Measurements from ENCODE around the gene DYNC1I2. TPM values are rescaled to one million over a fixed set of nuclear protein-coding genes. Genes with fewer than 3 reads are reported as not detected.
A peak's percentile ranks its signal among the peaks of the same experiment; 100 is the strongest.

The DYNC1I2 gene
- total and polyA plus RNA-seq, 2 experiments from 2014 or later, result 62.2 to 82.4 TPM

DNA sequence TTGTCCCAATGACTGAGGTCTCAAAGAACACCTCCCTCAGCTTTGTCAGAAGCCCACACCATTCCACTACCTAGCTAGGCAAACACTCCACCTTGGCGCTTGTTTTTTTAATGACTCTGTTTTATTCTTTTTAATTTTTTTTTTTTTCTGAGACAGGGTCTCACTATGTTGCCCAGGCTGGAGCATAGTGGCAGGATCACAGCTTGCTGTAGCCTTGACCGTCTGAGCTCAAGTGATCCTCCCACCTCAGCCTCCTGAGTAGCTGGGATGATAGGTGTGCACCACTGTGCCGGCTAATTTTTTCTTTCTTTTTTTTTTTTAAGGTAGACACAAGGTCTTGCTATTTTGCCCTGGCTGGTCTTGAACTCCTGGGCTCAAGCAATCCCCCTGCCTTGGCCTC lies 104.9 kb downstream of the DYNC1I2 start:
- H3K9me3 ChIP-seq (ENCODE audit: low read depth), result no peaks in the 10 kb centered on the region
- no peak for DNase-seq (ENCODE audit: low read depth in 1 of 2, low spot score in 1 of 2)
- H3K4me1 ChIP-seq (ENCODE audit: low read depth), result peaks cover 24% of the 10 kb centered on the region
- TF ChIP-seq, protein P1, sequence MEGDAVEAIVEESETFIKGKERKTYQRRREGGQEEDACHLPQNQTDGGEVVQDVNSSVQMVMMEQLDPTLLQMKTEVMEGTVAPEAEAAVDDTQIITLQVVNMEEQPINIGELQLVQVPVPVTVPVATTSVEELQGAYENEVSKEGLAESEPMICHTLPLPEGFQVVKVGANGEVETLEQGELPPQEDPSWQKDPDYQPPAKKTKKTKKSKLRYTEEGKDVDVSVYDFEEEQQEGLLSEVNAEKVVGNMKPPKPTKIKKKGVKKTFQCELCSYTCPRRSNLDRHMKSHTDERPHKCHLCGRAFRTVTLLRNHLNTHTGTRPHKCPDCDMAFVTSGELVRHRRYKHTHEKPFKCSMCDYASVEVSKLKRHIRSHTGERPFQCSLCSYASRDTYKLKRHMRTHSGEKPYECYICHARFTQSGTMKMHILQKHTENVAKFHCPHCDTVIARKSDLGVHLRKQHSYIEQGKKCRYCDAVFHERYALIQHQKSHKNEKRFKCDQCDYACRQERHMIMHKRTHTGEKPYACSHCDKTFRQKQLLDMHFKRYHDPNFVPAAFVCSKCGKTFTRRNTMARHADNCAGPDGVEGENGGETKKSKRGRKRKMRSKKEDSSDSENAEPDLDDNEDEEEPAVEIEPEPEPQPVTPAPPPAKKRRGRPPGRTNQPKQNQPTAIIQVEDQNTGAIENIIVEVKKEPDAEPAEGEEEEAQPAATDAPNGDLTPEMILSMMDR (IDR thresholded peaks at IDR 0.05; ENCODE audit: low read depth, low read length), result no peak
- H3K4me3 ChIP-seq, result no peak overlapping the region
- H3K36me3 ChIP-seq, result peaks cover 35% of the 10 kb centered on the region
- H3K27me3 ChIP-seq, result no peaks in the 10 kb centered on the region
- no peak overlapping the region for H3K27ac ChIP-seq

DNA sequence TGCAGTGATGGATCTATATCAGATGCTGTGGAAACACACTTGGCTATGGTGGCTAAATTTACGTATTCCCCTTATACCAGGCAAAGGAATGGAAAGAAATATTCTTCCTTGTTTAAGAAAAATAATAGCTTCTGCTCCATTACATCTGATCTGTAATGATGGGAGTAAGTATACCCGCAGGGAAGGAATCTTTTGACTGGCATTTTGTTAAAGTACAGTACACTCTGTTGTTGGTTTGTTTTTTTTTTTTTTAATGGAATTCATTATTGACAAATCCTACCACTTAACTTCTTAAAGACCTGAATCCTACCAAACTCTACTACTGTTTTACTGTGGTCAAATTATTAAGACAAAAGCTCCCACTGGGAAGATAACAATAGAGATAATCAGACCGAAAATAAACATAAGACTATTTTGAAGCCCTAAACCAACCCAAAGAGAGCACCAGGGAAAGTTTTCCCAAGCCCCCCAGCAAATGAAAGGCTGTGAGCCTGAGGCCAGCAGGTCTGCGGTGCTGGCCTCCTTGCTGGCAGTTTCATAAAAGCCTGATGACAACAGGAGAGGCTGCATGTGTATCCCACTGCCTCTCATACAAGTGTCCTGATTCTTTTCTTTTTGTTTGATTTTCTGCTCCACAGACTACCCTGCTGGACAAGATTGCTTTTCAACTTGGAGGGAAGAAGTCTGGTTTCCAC lies 105.8 kb downstream of the DYNC1I2 start:
- no peak overlapping the region for H3K4me3 ChIP-seq
- no peaks in the 10 kb centered on the region for H3K27me3 ChIP-seq
- H3K27ac ChIP-seq, result no peak overlapping the region
- TF ChIP-seq, protein P1 (IDR thresholded peaks at IDR 0.05; ENCODE audit: low read depth, low read length), result no peak
- DNase-seq (ENCODE audit: low read depth in 1 of 2, low spot score in 1 of 2), result no peak
- H3K9me3 ChIP-seq (ENCODE audit: low read depth), result no peaks in the 10 kb centered on the region
- H3K4me1 ChIP-seq (ENCODE audit: low read depth), result peaks cover 24% of the 10 kb centered on the region
- H3K36me3 ChIP-seq, result peaks cover 30% of the 10 kb centered on the region

DNA sequence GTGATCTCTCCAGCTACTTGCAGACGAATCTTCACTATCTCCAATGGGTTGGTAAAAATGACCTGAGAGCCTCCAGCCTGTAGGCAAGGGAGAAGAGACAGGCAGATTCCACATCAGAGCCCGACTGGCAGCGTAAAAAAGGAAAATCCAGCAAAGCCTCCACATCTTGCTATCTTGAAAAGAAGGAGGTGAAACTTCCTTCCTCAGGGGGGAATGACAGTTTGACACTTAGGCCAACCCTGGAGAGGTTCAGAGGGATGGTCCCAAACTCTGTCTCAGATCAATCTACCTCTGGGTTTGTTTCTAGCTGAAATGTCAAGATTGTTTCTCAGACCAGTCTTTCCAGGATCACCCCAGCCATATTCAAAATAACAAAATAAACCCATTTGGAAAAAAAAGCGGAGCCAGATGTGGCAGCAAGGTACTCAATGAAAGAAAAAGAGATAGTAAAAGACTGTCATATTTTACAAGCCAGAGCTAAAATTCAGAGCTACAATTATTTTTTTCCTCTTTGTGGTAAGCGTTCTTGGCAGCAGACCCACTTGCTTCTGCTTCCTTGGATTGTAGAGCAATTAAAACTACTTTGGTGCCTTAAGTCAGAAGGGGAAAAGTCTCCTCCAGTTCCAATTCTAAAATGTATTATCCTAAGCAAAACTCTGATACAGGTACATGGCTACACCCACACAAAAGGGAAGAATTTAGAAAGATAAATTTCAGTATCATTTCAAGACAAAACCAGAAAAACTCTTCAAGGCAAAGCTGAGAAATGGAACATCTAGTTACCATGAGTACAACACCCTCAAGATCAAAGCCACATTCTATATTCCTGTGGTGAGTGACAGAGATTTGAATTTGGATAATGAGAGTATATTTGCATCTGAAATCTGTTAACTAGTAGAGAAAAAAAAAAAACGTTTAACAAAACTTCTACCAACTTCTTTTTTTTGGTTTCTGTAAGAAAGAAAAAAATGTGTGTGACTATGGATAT lies 106.7 kb downstream of the DYNC1I2 start:
- no peak overlapping the region for H3K27ac ChIP-seq
- TF ChIP-seq, protein P1 (IDR thresholded peaks at IDR 0.05; ENCODE audit: low read depth, low read length), result no peak
- no peaks in the 10 kb centered on the region for H3K9me3 ChIP-seq (ENCODE audit: low read depth)
- H3K4me3 ChIP-seq, result no peak overlapping the region
- DNase-seq (ENCODE audit: low read depth in 1 of 2, low spot score in 1 of 2), result peak in 1 of 2 donors; percentile 41
- H3K36me3 ChIP-seq, result peaks cover 30% of the 10 kb centered on the region
- no peaks in the 10 kb centered on the region for H3K27me3 ChIP-seq
- H3K4me1 ChIP-seq (ENCODE audit: low read depth), result peaks cover 24% of the 10 kb centered on the region

DNA sequence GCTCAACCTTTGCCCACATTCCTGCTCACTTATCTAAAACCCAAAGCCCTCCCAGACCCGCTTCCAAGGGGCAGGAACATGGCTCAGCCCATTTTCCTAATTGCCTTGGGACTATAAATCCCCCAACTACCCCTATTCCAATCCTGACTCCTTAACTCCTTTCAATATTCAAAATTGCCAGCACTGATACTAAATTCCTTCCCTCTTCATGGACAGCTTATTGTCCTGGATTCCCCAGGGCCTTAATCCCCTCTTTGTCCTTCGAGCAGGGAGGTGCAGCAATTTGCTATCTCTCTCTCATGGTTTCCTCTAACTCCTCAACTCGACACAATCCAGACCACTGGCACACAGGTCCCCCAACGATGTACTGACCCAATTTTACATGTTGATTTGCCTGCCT lies 107.6 kb downstream of the DYNC1I2 start:
- no peak overlapping the region for H3K4me3 ChIP-seq
- H3K27ac ChIP-seq, result peak overlapping the region; percentile 13
- H3K4me1 ChIP-seq (ENCODE audit: low read depth), result peaks cover 24% of the 10 kb centered on the region
- peaks cover 29% of the 10 kb centered on the region for H3K36me3 ChIP-seq
- TF ChIP-seq, protein P1 (IDR thresholded peaks at IDR 0.05; ENCODE audit: low read depth, low read length), result no peak
- DNase-seq (ENCODE audit: low read depth in 1 of 2, low spot score in 1 of 2), result peak in 1 of 2 donors; percentile 44
- no peaks in the 10 kb centered on the region for H3K9me3 ChIP-seq (ENCODE audit: low read depth)
- no peaks in the 10 kb centered on the region for H3K27me3 ChIP-seq

Other genes with a start within 250 kb of the DYNC1I2 start
- 0.86 and 0.95 TPM in 2 replicates for gene CYBRD1, start 165.0 kb upstream of the DYNC1I2 start, total RNA-seq
- gene CYBRD1, start 165.0 kb upstream of the DYNC1I2 start, polyA plus RNA-seq, result 1.7 and 2.3 TPM in 2 replicates
- gene SLC25A12, start 206.8 kb downstream of the DYNC1I2 start, total RNA-seq, result 25.5 and 37.2 TPM in 2 replicates
- gene SLC25A12, start 206.8 kb downstream of the DYNC1I2 start, polyA plus RNA-seq, result 31.4 and 53.3 TPM in 2 replicates
- 30.7 and 33.6 TPM in 2 replicates for gene HAT1, start 235.0 kb downstream of the DYNC1I2 start, total RNA-seq
- 64.3 and 84.0 TPM in 2 replicates for gene HAT1, start 235.0 kb downstream of the DYNC1I2 start, polyA plus RNA-seq